ENCODE results near the gene UNC45B.
"Not testable (repeated sequence)": the region's sequence is repeated elsewhere in the genome, so short reads cannot be mapped to it uniquely, and the experiment has no call there.

UNC45B gene

GRCh38 chr17:35169835-35170363 lies 22.3 kb downstream of the UNC45B start:
- no peak for DNase-seq (ENCODE audit: insufficient read length, low spot score)
- no peak for FAIRE-seq

DNA sequence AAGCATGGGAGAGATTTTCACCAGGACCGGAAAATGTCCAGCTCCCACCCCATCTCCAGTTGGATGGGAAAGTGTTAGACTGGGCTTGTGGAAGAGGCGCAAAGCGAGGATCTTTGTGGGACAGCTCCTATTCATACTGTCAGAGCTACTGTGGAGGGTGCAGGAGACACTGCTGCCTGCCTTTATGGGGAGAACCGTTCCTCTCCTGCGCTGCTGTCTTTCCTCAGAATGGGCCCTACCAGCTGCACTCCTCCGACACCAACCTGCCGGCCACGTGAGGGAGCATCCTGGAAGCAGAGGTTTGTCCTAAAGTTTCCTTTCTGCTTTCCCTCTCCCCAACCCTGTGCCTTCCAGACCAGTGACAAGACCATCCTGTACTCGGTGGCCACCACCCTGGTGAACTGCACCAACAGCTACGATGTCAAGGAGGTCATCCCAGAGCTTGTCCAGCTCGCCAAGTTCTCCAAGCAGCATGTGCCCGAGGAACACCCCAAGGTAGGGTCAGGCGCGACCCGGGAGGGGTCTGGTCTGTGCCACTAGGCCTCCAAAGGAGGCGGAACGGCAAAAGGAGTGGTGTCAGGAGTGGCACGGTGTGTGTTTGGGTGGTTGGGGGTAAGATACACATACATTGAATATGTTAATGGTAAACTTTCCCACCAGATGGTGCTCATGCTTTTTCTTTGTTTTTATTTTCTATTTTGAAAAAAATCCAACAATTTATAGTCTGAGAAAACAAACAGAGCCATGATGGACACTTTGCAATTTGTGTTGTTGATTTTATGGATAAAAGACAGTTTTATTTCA lies 23.6 kb downstream of the UNC45B start:
- DNase-seq (ENCODE audit: insufficient read length, low spot score): peak; percentile 62
- FAIRE-seq: peak; percentile 60

GRCh38 chr17:35171834-35172233 lies 24.2 kb downstream of the UNC45B start:
- DNase-seq (ENCODE audit: insufficient read length, low spot score): no peak
- no peak for FAIRE-seq

DNA sequence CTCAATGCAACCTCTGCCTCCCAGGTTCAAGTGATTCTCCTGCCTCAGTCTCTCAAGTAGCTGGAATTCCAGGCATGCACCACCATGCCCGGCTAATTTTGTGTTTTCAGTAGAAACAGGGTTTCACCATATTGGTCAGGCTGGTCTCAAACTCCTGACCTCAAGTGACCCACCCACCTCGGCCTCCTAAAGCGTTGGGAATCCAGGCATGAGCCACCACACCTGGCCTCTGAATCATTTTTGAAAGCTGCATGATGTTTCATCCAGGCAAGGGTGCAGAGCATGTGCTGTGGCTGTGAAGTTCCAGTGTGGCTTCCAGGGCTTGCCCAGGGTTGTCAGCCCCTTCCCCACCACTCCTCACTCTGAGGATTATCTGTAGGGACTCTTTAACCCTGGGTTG lies 24.7 kb downstream of the UNC45B start:
- not testable (repeated sequence) for DNase-seq (ENCODE audit: insufficient read length, low spot score); FAIRE-seq

- FAIRE-seq (no peak), DNase-seq (ENCODE audit: insufficient read length, low spot score) (no peak)
These were observed 27.3 kb downstream of the UNC45B start for GRCh38 chr17:35174835-35175334.

GRCh38 chr17:35175638-35176415 lies 28.2 kb downstream of the UNC45B start:
- DNase-seq (ENCODE audit: insufficient read length, low spot score): no peak
- FAIRE-seq: no peak

DNA sequence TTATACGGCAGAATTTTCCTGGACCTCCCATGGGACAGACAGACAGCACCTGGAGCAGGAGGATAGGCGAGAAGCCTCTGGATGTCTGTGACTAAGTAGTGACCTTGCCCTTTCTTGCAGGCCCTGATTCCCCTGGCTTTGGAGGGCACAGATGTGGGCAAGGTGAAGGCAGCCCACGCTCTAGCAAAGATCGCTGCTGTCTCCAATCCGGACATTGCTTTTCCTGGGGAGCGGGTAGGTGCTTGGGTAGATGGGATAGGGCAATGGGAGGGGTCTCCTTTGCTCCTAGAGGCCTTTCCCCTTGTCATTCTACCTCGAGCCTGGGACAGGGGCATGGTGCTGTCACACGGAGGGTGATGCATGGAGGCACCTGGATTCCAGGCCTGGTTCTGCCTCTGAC lies 29.3 kb downstream of the UNC45B start:
- DNase-seq (ENCODE audit: insufficient read length, low spot score) (no peak), FAIRE-seq (no peak)

DNA sequence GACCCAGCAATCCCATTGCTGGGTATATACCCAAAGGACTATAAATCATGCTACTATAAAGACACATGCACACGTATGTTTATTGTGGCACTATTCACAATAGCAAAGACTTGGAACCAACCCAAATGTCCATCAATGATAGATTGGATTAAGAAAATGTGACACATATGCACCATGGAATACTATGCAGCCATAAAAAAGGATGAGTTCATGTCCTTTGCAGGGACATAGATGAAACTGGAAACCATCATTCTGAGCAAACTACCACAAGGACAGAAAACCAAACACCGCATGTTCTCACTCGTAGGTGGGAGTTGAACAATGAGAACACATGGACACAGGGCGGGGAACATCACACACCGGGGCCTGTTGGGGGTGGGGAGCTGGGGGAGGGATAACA lies 31.8 kb downstream of the UNC45B start:
- DNase-seq (ENCODE audit: insufficient read length, low spot score); FAIRE-seq: not testable (repeated sequence)

DNA sequence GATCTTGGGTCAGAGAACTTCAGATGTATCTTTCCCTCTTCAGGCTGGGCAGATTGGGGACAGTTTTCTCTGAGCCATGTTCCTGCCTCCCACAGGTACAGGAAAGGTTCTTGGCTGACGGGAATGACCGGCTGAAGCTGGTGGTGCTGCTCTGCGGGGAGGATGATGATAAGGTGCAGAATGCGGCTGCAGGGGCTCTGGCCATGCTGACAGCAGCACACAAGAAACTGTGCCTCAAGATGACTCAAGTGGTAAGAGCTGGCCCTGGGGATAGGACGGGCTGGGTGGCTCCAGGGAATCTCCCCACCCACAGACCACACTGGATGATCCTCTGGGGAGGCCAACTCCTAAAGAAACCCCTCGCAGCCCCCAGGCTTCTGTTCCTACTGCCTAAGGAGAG lies 35.7 kb downstream of the UNC45B start:
- DNase-seq (ENCODE audit: insufficient read length, low spot score) (no peak), FAIRE-seq (no peak)

DNA sequence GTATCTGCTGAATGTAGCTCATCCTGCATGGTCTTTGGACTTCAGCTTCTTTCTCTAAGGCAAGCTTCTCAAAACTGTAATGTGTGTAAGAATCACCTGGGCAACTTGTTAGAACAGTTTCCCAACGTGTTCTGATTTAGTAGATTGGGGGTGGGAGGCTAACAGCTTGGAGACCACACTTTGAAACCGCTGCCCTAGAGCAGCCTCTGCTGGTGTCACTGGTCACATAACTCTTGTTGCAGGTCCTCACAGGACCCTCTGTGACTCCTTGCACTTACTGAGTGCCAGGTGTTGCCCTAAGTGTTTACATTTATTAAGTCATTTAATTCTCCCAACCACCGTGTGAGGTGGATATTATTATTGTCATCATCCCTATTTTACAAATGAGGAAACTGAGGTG lies 36.7 kb downstream of the UNC45B start:
- DNase-seq (ENCODE audit: insufficient read length, low spot score) (no peak), FAIRE-seq (no peak)

- FAIRE-seq (no peak), DNase-seq (ENCODE audit: insufficient read length, low spot score) (no peak)
These were observed 38.2 kb downstream of the UNC45B start for GRCh38 chr17:35185849-35186248.

DNA sequence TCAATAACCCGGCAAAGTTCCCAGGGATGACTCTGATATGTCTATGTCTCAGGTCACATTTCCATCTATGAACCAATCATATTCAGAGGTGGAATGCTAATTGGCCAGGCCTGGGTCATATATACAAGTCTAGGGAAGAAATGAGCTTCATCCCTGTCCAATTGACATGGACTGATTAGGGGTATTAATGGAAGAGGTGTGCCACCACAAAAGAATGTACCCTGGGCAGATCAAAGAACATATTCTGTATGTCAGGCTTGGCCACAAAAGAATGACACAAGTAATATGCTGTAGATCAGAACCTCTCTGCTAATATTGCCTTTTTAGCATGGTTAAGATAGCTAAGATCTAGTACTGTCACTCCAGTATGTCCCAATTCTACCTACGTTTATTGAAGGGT lies 39.9 kb downstream of the UNC45B start:
- no peak for FAIRE-seq
- DNase-seq (ENCODE audit: insufficient read length, low spot score): no peak

- FAIRE-seq: no peak
- DNase-seq (ENCODE audit: insufficient read length, low spot score): no peak
These were observed 40.5 kb downstream of the UNC45B start for GRCh38 chr17:35188111-35188510.

- FAIRE-seq: no peak
- no peak for DNase-seq (ENCODE audit: insufficient read length, low spot score)
These were observed 41.7 kb downstream of the UNC45B start for GRCh38 chr17:35189291-35189690.

DNA sequence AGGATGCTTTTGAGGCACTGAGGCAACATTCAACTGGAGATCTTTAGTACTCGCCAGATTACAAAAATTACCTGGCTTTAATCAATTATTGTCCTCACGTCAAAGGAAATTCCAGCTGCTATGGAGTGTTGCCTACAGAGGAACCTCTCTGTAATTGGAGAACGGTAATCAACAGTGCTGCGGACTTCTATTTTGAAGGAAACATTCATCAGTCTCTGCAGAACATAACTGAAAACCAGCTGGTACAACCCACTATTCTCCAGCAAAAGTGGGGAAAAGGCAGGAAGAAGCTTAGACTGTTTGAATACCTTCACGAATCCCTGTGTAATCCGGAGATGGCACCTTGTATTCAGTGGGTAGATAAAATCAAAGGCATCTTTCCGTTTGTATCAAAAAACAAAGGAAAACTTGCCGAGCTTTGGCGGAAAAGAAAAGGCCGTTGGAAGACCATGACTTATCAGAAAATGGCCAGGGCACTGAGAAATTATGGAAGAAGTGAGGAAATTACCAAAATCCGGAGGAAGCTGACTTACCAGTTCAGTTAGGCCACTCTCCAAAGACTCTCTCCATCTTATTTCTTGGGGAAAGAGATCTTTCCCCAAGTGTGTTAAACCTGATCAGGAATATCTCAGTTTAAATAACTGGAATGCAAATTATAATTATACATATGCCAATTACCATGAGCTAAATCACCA lies 43.5 kb downstream of the UNC45B start:
- no peak for FAIRE-seq

GRCh38 chr17:35192708-35193107 lies 45.1 kb downstream of the UNC45B start:
- peak; percentile 59 for FAIRE-seq
- DNase-seq (ENCODE audit: insufficient read length, low spot score): no peak

More for the DNA sequence above, 43.5 kb downstream of the UNC45B start:
- DNase-seq (ENCODE audit: insufficient read length, low spot score): no peak

- not testable (repeated sequence) for DNase-seq (ENCODE audit: insufficient read length, low spot score); FAIRE-seq
These were observed 46.4 kb downstream of the UNC45B start, which contains the start of gene SLC35G3 for GRCh38 chr17:35194001-35194400. TSS of gene SLC35G3 (minus strand) at chr17:35194393. CDS start at chr17:35194307, 86 bp downstream.

DNA sequence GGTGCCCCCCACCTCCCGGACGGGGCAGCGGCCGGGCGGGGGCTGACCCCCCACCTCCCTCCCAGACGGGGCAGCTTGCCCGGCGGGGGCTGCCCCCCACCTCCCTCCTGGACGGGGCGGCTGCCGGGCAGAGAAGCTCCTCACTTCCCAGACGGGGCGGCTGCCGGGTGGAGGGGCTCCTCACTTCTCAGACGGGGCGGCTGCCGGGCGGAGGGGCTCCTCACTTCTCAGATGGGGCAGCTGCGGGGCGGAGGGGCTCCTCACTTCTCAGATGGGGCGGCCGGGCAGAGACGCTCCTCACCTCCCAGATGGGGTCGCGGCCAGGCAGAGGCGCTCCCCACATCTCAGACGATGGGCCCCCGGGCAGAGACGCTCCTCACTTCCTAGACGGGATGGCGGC lies 47.4 kb downstream of the UNC45B start:
- DNase-seq (ENCODE audit: insufficient read length, low spot score); FAIRE-seq: not testable (repeated sequence)

DNA sequence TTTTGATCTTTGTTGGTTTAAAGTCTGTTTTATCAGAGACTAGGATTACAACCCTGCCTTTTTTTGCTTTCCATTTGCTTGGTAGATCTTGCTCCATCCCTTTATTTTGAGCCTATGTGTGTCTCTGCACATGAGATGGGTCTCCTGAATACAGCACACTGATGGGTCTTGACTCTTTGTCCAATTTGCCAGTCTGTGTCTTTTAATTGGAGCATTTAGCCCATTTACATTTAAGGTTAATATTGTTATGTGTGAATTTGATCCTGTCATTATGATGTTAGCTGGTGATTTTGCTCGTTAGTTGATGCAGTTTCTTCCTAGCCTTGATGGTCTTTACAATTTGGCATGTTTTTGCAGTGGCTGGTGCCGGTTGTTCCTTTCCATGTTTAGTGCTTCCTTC lies 55.0 kb downstream of the UNC45B start:
- DNase-seq (ENCODE audit: insufficient read length, low spot score); FAIRE-seq: not testable (repeated sequence)

DNA sequence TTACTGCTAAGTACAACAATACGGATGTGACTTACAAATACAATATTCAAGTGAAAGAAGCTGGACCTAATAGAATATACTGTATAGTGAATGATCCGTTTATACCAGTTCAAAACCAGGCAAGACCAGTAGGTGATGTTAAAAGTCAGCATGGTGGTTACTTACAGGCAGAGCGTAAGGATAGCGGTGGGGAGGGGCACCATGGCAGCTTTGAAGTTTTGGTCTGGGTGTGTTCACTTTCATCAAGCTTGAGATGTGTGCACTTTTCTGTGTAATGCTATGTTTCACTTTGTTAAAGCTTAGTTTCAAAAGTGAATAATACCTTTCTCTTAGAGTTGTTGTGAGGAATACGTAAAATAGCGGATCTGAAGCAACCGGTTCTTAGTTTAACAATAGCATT lies 63.1 kb downstream of the UNC45B start:
- DNase-seq (ENCODE audit: insufficient read length, low spot score): no peak
- FAIRE-seq: no peak

DNA sequence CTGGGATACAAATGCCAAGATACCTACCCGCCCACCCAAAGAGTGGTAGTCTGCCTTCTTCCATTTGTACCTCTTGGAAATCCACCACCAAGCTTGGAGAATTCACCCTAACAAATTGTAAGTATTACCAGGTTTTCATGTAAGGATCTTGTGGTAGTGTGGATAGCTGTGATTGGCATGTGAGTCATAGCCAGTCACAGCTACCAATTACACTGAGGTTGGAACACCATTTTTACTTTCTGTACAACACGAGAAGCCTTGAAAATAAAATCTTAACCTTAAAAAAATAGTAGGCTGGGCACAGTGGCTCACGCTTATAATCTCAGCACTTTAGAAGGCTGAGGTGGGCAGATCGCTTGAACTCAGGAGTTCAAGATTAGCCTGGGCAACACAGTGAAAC lies 65.1 kb downstream of the UNC45B start:
- FAIRE-seq: no peak
- DNase-seq (ENCODE audit: insufficient read length, low spot score): no peak

Measured in HTR-8/SVneo (cell line).